K562 (cell line): Measurements from ENCODE around the gene ABI3BP.

Source experiments
- ATF2 ChIP-seq: sonication (generic); formaldehyde crosslinking; IDR thresholded peaks from 2 replicates; pipeline ENCODE4 v1.8.1; 2022; ENCODE audit warnings: missing genetic modification reagents
- CTCF ChIP-seq, 3 experiments: IDR thresholded peaks in 2 of 3; conservative IDR thresholded peaks in 1 of 3; 2 replicates each; pipeline ENCODE4 v1.5.1; 2011 to 2012; ENCODE audit warnings: low read length in 3 of 3, mild to moderate bottlenecking in 3 of 3, control low read depth in 2 of 3, improper control_type of control experiment in 1 of 3, inconsistent platforms in 1 of 3, low read depth in 1 of 3, mixed read lengths in 1 of 3, moderate library complexity in 1 of 3; ENCODE audit not compliant: insufficient read depth in 2 of 3
- MEIS2 ChIP-seq: fragments of 450-650 bp; IDR thresholded peaks from 2 replicates; pipeline ENCODE4 v1.6.1; 2014; ENCODE audit warnings: mild to moderate bottlenecking; ENCODE audit not compliant: partially characterized antibody
- MYC ChIP-seq, 2 experiments: fragments of 250-450 bp in 1 of 2; sonication (Bioruptor Pico) in 1 of 2; IDR thresholded peaks; 2 replicates each; pipeline versions ENCODE4 v1.5.1 to v1.6.1; 2012 to 2021; ENCODE audit warnings: low read depth in 2 of 2, borderline replicate concordance in 1 of 2, improper control_type of control experiment in 1 of 2, low read length in 1 of 2, mild to moderate bottlenecking in 1 of 2, moderate library complexity in 1 of 2
- PREB ChIP-seq: sonication (generic); formaldehyde crosslinking; IDR thresholded peaks from 2 replicates; pipeline ENCODE4 v1.8.1; 2023; ENCODE audit warnings: mild to moderate bottlenecking, missing genetic modification reagents
- SMAD1 ChIP-seq: fragments of 150-350 bp; IDR thresholded peaks from 2 replicates; pipeline ENCODE4 v1.6.1; 2014; ENCODE audit warnings: low read length, low read depth; ENCODE audit not compliant: partially characterized antibody
- ZNF121 ChIP-seq: sonication (generic); formaldehyde crosslinking; conservative IDR thresholded peaks from 2 replicates; pipeline ENCODE4 v1.8.0; 2022; ENCODE audit warnings: missing genetic modification reagents
- ZNF24 ChIP-seq: fragments of 450-650 bp; IDR thresholded peaks from 2 replicates; pipeline ENCODE4 v1.6.1; 2016
- TF ChIP-seq, protein P1 (sequence below): fragments of 450-650 bp; IDR thresholded peaks from 2 replicates; pipeline ENCODE4 v1.7.1; 2018; ENCODE audit warnings: mild to moderate bottlenecking, low read depth; ENCODE audit not compliant: partially characterized antibody
- TF ChIP-seq, protein P2 (sequence below): sonication (generic); formaldehyde crosslinking; IDR thresholded peaks from 2 replicates; pipeline ENCODE4 v1.9.0; 2022; ENCODE audit warnings: mild to moderate bottlenecking, missing genetic modification reagents

DNA sequence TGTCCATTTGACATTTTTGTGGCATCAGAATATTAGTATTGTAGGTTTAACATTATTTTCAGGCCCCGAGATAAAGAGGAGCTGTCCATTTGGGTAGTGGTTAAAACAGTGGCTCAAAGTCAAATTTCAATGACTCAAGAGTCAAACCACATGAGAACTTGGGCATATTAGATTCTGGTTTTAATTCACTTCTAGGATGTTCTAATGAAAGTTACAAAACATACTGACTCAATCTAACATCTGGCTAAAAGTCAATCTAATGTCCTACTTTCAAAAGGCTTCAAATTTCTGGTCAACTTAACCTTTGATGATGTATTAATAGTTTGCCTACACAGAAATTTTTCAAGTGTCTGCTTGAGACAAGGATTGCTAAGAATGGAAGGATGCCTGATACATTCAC, 112.4 kb downstream of the ABI3BP start:
- TF ChIP-seq ZNF121 (CRISPR knock-in tag): no peak
- TF ChIP-seq MYC (IDR thresholded peaks at IDR 0.05; ENCODE audit: low read depth, low read length): no peak
- TF ChIP-seq MYC (CRISPR knock-in tag; IDR thresholded peaks at IDR 0.05; ENCODE audit: borderline replicate concordance, low read depth): no peak
- no peak for TF ChIP-seq PREB (CRISPR knock-in tag)
- TF ChIP-seq, protein P1, sequence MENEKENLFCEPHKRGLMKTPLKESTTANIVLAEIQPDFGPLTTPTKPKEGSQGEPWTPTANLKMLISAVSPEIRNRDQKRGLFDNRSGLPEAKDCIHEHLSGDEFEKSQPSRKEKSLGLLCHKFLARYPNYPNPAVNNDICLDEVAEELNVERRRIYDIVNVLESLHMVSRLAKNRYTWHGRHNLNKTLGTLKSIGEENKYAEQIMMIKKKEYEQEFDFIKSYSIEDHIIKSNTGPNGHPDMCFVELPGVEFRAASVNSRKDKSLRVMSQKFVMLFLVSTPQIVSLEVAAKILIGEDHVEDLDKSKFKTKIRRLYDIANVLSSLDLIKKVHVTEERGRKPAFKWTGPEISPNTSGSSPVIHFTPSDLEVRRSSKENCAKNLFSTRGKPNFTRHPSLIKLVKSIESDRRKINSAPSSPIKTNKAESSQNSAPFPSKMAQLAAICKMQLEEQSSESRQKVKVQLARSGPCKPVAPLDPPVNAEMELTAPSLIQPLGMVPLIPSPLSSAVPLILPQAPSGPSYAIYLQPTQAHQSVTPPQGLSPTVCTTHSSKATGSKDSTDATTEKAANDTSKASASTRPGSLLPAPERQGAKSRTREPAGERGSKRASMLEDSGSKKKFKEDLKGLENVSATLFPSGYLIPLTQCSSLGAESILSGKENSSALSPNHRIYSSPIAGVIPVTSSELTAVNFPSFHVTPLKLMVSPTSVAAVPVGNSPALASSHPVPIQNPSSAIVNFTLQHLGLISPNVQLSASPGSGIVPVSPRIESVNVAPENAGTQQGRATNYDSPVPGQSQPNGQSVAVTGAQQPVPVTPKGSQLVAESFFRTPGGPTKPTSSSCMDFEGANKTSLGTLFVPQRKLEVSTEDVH: no peak
- TF ChIP-seq, protein P2, sequence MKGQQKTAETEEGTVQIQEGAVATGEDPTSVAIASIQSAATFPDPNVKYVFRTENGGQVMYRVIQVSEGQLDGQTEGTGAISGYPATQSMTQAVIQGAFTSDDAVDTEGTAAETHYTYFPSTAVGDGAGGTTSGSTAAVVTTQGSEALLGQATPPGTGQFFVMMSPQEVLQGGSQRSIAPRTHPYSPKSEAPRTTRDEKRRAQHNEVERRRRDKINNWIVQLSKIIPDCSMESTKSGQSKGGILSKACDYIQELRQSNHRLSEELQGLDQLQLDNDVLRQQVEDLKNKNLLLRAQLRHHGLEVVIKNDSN: no peak
- TF ChIP-seq MEIS2: no peak
- TF ChIP-seq CTCF (IDR thresholded peaks at IDR 0.05 in 2 of 3, conservative IDR thresholded peaks at IDR 0.05 in 1 of 3; ENCODE audit: insufficient read depth in 2 of 3, low read depth in 1 of 3, low read length in 3 of 3): no peak
- TF ChIP-seq SMAD1: no peak
- TF ChIP-seq ATF2 (CRISPR knock-in tag): no peak
- no peak for TF ChIP-seq ZNF24
